Erythroblast (primary cell): ENCODE data around the gene SMIM20.

Experiments
- GATA1 ChIP-seq: IDR thresholded peaks from 2 replicates; pipeline ENCODE4 v1.6.1; 2011; ENCODE audit warnings: low read depth, mild to moderate bottlenecking, control low read depth, low read length, moderate library complexity
- POLR2A ChIP-seq: IDR thresholded peaks from 2 replicates; pipeline ENCODE4 v1.6.1; 2011; ENCODE audit warnings: mild to moderate bottlenecking, low read length

DNA sequence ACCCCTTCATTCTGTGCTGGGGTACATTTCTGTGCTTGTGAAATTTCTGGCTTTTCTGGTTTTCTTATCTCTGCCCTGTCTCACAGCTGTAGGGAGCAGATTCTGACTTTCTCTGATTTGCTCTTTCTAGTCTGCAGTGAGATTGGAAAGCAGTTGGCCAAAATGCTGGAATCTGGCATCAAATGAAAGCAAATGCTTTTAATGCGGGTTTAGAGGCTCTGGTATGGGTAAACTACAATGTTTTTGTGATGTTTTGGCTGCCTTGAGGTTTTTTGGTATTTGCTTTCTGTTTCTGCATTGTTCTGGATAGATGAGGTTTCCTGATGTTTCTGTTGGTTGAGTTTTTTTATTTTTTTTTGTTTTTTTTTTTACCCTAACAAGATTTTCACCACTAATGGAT lies 23.8 kb downstream of the SMIM20 start:
- TF ChIP-seq POLR2A (no peak), GATA1 (no peak)
